Ishikawa (cell line): ENCODE data around the gene LTBR.

Source experiments
- EP300 ChIP-seq: IDR thresholded peaks from 2 replicates; pipeline ENCODE4 v1.6.1; 2012; ENCODE audit warnings: borderline replicate concordance
- FOXM1 ChIP-seq: IDR thresholded peaks from 2 replicates; pipeline ENCODE4 v1.6.1; 2012; ENCODE audit warnings: low read depth, borderline replicate concordance
- MAX ChIP-seq: IDR thresholded peaks from 2 replicates; pipeline ENCODE4 v1.6.1; 2012
- RAD21 ChIP-seq: IDR thresholded peaks from 2 replicates; pipeline ENCODE4 v1.6.1; 2012; ENCODE audit warnings: low read depth
- REST ChIP-seq: IDR thresholded peaks from 2 replicates; pipeline ENCODE4 v1.6.1; 2012; ENCODE audit warnings: low read depth, mild to moderate bottlenecking
- TAF1 ChIP-seq: IDR thresholded peaks from 2 replicates; pipeline ENCODE4 v1.6.1; 2012; ENCODE audit warnings: low read depth, mild to moderate bottlenecking
- YY1 ChIP-seq: IDR thresholded peaks from 2 replicates; pipeline ENCODE4 v1.6.1; 2012; ENCODE audit warnings: low read depth

DNA sequence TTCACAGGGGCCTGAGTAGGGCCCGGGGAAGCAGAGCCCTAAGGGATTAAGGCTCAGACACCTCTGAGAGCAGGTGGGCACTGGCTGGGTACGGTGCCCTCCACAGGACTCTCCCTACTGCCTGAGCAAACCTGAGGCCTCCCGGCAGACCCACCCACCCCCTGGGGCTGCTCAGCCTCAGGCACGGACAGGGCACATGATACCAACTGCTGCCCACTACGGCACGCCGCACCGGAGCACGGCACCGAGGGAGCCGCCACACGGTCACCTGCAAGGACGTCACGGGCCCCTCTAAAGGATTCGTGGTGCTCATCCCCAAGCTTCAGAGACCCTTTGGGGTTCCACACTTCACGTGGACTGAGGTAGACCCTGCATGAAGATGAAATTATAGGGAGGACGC, 7.1 kb downstream of the LTBR start:
- TF ChIP-seq TAF1 (no peak), EP300 (no peak), MAX (no peak), RAD21 (no peak), REST (no peak), YY1 (no peak), FOXM1 (no peak)
